HEK293T (cell line): ENCODE measurements around the gene RAB22A.

Source experiments
- BHLHE40 ChIP-seq: fragments of 450-650 bp; IDR thresholded peaks from 2 replicates; pipeline ENCODE4 v1.6.1; 2016; ENCODE audit warnings: mild to moderate bottlenecking, moderate library complexity, borderline replicate concordance
- FOXA1 ChIP-seq: fragments of 450-650 bp; IDR thresholded peaks from 2 replicates; pipeline ENCODE4 v1.6.1; 2016; ENCODE audit warnings: mild to moderate bottlenecking
- L3MBTL2 ChIP-seq: fragments of 450-650 bp; conservative IDR thresholded peaks from 2 replicates; pipeline ENCODE4 v1.6.1; 2016; ENCODE audit warnings: mild to moderate bottlenecking
- LEF1 ChIP-seq: fragments of 450-650 bp; IDR thresholded peaks from 2 replicates; pipeline ENCODE4 v1.6.1; 2017; ENCODE audit warnings: mild to moderate bottlenecking, borderline replicate concordance
- SP1 ChIP-seq: fragments of 450-650 bp; IDR thresholded peaks from 2 replicates; pipeline ENCODE4 v1.6.1; 2017

DNA sequence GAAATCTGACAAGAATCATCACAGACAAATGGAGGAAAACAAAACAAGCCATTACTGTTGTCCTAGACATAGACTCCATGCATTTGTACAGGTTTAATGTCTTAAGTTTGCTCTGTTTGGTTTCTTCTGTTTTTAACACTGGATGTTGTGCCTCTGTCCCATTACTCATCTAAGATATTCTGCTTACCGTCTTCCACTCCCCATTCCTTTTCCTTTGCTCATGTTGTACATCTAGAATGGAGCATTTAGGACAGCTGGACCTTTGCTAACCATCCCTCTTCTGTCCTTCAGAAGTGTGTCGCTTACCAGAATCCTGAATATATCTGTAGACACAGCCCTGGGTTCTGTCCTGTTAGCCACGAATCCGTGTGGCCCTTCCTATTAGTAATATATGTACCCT lies 35.2 kb downstream of the RAB22A start:
- TF ChIP-seq BHLHE40: no peak
- no peak for TF ChIP-seq L3MBTL2
- TF ChIP-seq FOXA1: no peak
- no peak for TF ChIP-seq LEF1
- TF ChIP-seq SP1: no peak
